AML-193 (cell line): ENCODE results near the gene KLHDC8B.
"Not testable (repeated sequence)": the region's sequence is repeated elsewhere in the genome, so short reads cannot be mapped to it uniquely, and the experiment has no call there.

Experiments
- DNase-seq, 2 experiments: peaks; one replicate each; lab custom pipeline; 2025; lab: John Stamatoyannopoulos, UW

KLHDC8B gene

GRCh38 chr3:49183873-49184272 is 12.5 kb downstream of the KLHDC8B start:
- DNase-seq, result no peak

- DNase-seq, result no peak
Observed at GRCh38 chr3:49191741-49192140, 20.3 kb downstream of the KLHDC8B start.

- no peak for DNase-seq
Observed at GRCh38 chr3:49198161-49198560, 26.8 kb downstream of the KLHDC8B start.

- no peak for DNase-seq
Observed at GRCh38 chr3:49198611-49199230, 27.3 kb downstream of the KLHDC8B start.

GRCh38 chr3:49199239-49199899 is 28.0 kb downstream of the KLHDC8B start:
- no peak for DNase-seq

- no peak for DNase-seq
Observed at GRCh38 chr3:49199900-49200281, 28.5 kb downstream of the KLHDC8B start.

- DNase-seq, result no peak
Observed at GRCh38 chr3:49213541-49213943, 42.1 kb downstream of the KLHDC8B start.

GRCh38 chr3:49213998-49214397 is 42.6 kb downstream of the KLHDC8B start:
- no peak for DNase-seq

GRCh38 chr3:49216687-49217086 is 45.3 kb downstream of the KLHDC8B start:
- not testable (repeated sequence) for DNase-seq

- not testable (repeated sequence) for DNase-seq
Observed at GRCh38 chr3:49217108-49217507, 45.7 kb downstream of the KLHDC8B start.

- no peak for DNase-seq
Observed at GRCh38 chr3:49217688-49218470, 46.5 kb downstream of the KLHDC8B start.

- DNase-seq, result peak in 1 of 2 experiments; percentile 28
Observed at GRCh38 chr3:49218471-49218989, 47.1 kb downstream of the KLHDC8B start.

- no peak for DNase-seq
Observed at GRCh38 chr3:49219132-49219531, 47.7 kb downstream of the KLHDC8B start.

GRCh38 chr3:49220985-49221563 is 49.7 kb downstream of the KLHDC8B start:
- not testable (repeated sequence) for DNase-seq

GRCh38 chr3:49222002-49222401 is 50.6 kb downstream of the KLHDC8B start:
- no peak for DNase-seq
